ENCODE results near the gene TMOD3.

The TMOD3 gene

DNA sequence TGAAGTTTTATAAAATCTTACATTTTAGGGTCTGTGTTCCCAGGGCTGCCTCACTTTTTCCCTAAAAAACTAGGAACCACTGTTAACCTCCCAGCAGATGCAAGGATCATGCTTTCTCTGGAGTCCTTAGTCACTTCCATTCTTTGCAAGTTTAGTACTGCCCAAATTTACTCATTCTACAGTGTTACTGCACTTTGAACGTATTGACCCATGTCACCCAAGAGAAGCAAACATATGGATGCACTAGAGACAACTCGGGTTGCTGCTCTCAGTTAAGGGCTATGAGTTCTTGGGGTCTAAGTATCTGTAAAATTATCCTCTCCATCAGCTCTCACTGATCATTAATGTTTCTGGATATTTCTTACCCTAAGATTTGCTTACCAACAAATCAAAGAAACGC lies 83.1 kb downstream of the TMOD3 start:
- DNase-seq: no peak

DNA sequence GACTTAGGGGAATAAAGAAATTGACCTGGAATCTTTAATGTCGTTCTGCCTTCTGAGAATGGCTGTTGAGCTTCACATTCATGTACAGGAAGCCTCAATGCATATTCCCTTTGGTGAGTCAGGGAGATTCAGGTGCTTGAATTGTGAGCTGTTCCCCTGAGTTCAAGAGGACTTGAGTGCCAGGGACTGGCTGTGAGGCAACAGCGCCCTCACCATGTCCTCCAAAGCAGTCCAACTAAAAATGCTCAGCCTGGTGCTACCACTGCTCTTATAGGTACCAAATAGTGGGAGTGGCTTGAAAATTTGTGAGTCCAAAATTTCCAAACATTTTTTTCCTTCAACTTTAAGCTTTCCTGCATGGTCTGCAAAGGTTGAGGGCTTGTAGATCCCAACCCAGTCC lies 88.0 kb downstream of the TMOD3 start:
- no peak for DNase-seq

DNA sequence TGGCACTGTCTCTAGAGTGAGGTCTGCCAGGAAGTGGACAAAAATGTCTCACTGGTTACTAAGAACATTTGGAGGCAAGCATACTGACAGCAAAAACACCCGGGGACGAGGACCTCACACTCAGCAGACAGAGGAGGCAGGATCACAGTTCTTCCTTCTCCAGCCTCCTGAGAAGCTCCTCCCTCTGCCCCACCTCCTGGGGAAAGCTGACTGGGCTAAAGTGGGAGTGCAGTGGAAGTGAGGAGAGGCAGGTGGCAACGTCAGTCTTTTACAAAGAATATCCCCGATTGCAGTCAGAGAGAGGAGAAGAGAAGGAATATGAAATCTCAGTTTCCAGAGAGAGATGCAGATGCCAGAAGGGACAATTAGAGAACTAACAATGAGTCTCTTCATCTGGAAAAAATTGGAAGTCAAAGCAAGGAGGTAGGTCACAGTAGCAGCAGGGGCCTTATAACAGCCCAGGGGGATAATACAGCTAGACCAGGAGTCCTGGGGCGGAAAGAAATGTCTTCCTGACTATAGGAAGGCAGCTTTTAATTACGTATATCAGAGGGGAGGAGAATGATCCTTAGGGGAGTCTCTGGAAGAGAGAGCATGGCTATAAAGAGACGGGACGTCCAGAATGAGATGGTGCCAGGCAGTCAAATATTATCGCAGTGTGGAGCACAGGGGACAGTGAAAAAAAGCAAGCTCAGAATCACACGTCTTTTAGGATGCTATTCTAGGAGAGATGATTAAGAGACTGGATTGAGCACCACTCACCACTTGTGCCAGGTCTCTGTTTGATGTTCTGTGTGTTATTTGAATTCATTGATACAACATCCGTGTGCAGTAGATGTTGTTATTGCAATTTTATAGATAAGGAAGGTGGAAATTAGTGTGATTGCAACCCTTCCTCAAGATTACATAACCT lies 95.0 kb downstream of the TMOD3 start:
- DNase-seq: no peak

DNA sequence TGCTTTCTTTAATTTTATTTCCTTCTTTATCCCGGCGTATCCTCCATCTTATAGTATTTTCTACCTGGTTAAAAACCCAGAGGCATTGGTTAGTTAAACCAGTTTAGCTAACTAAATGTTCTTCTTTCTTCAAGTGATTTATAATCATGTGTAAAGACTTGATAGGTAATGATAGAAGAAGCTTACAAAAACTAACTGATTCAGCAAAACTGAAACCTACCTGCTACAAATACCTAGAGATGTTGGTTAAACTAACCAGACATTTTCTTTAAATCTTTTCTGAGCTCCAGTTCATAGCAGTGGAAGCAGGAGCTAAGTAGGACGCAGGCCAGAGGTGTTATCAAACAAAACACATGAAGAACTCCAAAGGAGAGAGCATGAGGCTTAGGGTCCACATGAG lies 97.4 kb downstream of the TMOD3 start:
- no peak for DNase-seq

DNA sequence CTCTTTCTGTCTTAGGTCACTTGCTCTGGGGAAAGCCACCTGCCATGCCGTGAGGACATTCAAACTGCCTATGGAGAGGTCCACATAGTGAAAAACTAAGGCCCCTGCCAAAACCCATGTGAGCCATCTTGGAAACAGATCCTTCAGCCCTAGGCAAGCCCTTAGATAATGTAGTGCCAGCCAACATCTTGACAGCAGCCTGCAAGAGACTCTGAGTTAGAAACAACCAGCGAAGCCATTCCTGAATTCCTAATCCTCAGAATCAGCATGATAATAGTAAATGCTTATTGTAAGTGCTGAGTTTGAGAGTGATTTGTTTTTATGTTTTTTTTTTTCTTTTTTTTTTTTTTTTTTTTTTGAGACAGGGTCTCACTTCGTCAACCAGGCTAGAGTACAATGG lies 101.6 kb downstream of the TMOD3 start:
- DNase-seq: no peak

DNA sequence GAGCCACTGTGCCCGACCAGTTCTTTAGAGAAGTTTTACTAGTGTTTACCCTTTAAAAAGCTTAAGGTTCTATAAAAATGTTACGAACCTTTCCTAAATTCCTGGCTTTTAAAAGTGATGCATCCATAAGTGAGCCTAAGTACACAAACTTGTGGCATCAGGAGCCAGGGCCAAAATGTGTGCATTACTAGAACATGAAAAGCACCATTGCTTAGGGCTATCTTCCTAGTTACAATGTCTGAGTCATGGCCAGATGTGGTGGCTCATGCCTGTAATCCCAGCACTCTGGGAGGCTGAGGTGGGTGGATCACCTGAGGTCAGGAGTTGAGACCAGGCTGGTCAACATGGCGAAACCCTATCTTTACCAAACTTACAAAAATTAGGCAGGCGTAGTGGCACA lies 102.2 kb downstream of the TMOD3 start:
- DNase-seq: no peak

DNA sequence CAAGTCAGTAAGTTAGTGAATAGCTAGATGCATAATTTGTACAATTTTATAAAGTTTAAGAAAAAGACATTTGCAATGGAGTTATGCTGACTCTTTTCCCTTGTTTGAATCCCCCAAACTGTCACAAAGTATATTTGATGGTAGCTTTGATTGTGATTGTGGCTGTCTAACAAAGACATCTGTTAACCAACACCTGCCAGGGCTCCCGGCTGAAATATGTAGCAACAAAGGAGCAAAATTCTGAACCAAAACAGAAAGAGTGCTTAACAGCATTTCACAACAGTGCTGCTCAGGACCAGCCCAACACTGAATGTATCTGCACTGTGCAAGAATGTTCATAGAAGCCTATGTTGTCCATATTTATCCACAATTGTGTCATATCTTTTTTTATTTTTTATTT lies 102.7 kb downstream of the TMOD3 start:
- no peak for DNase-seq

DNA sequence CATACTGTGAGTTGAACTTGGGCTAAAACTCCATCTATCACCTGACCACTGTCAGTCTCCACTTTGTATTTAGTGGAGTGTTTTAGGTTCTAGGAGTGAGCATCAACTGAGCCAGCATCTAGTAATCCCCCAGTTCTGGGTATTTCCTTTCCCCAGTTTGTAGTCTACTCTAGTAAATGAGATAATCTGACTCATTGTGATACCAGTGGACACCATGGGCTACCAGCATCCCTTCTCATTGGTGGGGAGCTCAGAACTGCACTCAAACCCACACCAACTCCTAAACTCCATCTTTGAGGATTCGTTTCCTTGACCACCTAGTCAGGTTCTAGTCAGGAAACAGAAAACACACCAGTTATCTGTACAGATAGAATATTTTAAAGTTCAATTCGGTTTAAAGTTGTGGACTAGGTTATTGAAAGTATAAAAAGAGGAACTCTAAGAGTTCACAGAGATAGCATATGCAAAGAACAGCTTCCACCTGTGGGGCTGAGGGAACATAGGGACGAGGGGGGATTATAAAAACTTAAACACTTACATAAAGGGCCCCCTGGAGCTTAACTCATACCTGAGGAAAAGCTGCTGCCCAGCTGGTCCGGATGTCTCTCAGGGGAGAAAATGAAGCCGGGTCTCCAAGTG lies 106.1 kb downstream of the TMOD3 start:
- DNase-seq: no peak

DNA sequence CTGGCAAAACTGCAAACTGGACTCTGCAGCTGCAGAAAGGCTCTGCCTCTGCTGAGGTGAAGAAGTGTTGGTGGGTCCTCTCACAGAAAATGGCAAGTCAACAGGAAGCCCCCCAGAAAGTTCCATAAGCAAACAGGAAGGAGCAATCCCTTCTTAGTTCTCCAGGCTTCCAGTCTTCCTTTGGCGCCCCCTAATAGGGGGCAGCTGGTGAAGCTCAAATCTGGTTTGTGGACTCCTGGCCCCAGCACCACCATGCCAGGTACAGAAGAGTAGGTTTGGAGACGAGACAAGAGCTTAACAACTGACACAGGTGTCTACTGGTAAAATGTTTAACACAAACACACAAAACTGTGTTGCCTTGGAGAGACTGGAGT lies 106.6 kb downstream of the TMOD3 start:
- no peak for DNase-seq

DNA sequence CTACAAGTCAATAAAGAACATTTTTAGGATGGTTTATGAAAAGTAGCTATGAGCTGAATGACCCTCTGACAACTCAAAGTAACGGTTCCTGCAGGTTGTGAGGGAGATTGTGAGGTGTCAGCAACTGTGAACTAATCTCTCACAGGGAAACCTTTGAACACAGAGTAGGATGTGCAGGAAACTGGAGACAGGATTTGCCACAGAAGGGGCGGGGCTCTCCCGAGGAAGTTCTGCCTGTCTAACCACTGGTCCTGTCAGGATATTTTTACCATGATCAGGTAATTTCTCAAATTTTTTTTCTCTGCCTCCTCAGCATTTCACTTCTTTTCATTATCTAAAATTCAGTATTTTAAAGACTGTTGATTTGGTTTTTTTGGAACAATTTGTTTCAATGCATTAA lies 108.8 kb downstream of the TMOD3 start:
- no peak for DNase-seq

DNA sequence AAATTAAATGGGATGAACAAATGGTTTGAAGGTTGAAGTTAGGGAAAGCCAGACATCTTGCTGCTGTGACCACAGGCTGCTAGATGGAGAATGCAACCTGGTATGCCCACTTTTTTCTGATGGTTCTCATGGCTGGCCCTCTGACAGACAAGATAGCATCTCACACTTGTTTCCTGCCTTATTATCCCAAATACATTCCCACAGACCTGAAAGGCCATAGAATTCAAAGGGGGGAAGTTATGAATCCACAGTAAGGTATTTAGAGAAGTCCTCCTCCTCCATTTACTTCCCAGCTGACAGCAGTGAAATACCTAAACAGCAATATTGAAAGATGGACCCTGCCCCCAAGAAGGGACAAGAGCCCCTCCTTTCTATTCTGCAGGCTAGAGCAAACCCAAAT lies 109.8 kb downstream of the TMOD3 start:
- DNase-seq: no peak

DNA sequence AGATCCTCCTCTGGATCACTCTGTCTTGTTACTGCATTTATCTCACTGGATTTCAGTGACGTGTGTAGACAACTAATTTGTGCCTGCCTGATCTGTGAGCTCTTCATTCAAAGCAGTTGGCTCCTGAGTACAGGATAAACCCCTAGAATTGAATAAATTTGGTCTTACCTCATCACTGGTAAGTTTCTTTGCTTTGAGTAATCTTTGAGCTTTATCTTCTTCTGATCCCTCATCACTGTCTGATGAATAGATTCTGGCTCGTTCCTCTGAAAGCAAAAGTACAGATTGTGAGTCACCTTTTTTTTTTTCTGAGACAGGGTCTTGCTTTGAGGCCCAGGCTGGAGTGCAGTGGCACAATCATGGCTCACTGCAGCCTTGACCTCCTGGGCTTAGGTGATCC lies 117.7 kb downstream of the TMOD3 start:
- DNase-seq: no peak

DNA sequence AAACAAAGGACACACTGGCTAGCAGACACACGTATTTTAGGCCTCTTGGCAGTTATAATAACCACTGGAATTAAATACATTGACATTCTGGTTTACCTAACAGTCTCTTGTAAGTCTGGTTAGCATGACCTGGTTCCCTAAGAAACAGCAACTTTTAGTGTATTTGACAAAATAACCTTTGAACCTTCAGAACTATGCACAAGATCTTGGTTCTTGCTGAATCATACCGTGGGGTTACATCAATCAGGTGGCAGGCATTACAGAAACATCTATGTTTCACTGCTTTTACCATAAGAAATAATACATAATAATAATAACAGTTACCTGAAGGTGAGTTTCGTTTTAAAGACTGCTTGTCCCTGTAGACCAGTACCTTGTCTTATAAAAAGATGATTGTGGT lies 123.4 kb downstream of the TMOD3 start:
- no peak for DNase-seq

DNA sequence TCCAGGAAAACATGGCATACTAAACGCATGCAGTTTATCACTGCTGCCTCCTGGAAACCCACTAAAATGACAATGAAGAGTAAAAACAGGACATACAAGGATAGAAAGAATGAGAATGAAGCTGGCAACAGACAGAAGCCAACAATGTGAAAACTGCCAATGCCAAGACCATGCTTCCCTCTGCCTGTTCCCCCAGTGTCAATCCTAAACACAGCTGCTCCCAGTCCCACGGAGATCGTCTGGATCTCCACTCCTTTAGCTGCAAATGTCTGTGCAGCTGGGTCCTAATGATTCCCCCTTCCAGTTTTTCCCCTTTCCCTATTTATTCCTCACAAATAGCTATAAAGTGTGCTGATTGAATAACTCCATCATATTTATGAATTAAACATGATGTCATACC lies 126.1 kb downstream of the TMOD3 start:
- no peak for DNase-seq

Data from inflammatory macrophage (primary cell).